ENCODE results near the gene RNU6-9.

The RNU6-9 gene

GRCh38 chr19:938233-938923 lies 45.1 kb downstream of the RNU6-9 start:
- Histone ChIP-seq H2AFZ (ENCODE audit: low read depth, low read length) (no peak overlapping the region), H3K4me3 (ENCODE audit: low read length) (no peak overlapping the region), H3K9me3 (ENCODE audit: low read length) (peaks cover 10% of the 10 kb centered on the region), H3K27me3 (ENCODE audit: insufficient read depth, low read length) (no peaks in the 10 kb centered on the region), H3K4me1 (ENCODE audit: insufficient read depth, low read length) (peaks cover 9% of the 10 kb centered on the region), H3K36me3 (ENCODE audit: insufficient read depth, low read length) (peaks cover 11% of the 10 kb centered on the region)

GRCh38 chr19:939439-939838 lies 46.2 kb downstream of the RNU6-9 start:
- Histone ChIP-seq H2AFZ (ENCODE audit: low read depth, low read length) (no peak overlapping the region), H3K4me1 (ENCODE audit: insufficient read depth, low read length) (peaks cover 9% of the 10 kb centered on the region), H3K4me3 (ENCODE audit: low read length) (no peak overlapping the region), H3K9me3 (ENCODE audit: low read length) (peaks cover 13% of the 10 kb centered on the region), H3K27me3 (ENCODE audit: insufficient read depth, low read length) (no peaks in the 10 kb centered on the region), H3K36me3 (ENCODE audit: insufficient read depth, low read length) (peaks cover 8% of the 10 kb centered on the region)

- Histone ChIP-seq H3K4me1 (ENCODE audit: insufficient read depth, low read length) (peaks cover 9% of the 10 kb centered on the region), H3K36me3 (ENCODE audit: insufficient read depth, low read length) (peaks cover 6% of the 10 kb centered on the region), H3K27me3 (ENCODE audit: insufficient read depth, low read length) (no peaks in the 10 kb centered on the region), H3K4me3 (ENCODE audit: low read length) (no peak overlapping the region), H2AFZ (ENCODE audit: low read depth, low read length) (no peak overlapping the region), H3K9me3 (ENCODE audit: low read length) (peaks cover 13% of the 10 kb centered on the region)
These were observed 46.6 kb downstream of the RNU6-9 start for GRCh38 chr19:939922-940321.

GRCh38 chr19:940591-941291 lies 47.5 kb downstream of the RNU6-9 start:
- Histone ChIP-seq H2AFZ (ENCODE audit: low read depth, low read length) (no peak overlapping the region), H3K4me3 (ENCODE audit: low read length) (no peak overlapping the region)

GRCh38 chr19:941292-942132 lies 48.2 kb downstream of the RNU6-9 start:
- H3K4me3 ChIP-seq (ENCODE audit: low read length), result no peak overlapping the region
- H3K4me1 ChIP-seq (ENCODE audit: insufficient read depth, low read length), result peaks cover 9% of the 10 kb centered on the region
- H2AFZ ChIP-seq (ENCODE audit: low read depth, low read length), result no peak overlapping the region
- H3K9me3 ChIP-seq (ENCODE audit: low read length), result peaks cover 9% of the 10 kb centered on the region
- H3K36me3 ChIP-seq (ENCODE audit: insufficient read depth, low read length), result peaks cover 2% of the 10 kb centered on the region
- no peaks in the 10 kb centered on the region for H3K27me3 ChIP-seq (ENCODE audit: insufficient read depth, low read length)

More at GRCh38 chr19:940591-941291, 47.5 kb downstream of the RNU6-9 start:
- H3K27me3 ChIP-seq (ENCODE audit: insufficient read depth, low read length), result no peaks in the 10 kb centered on the region
- peaks cover 9% of the 10 kb centered on the region for H3K4me1 ChIP-seq (ENCODE audit: insufficient read depth, low read length)
- peaks cover 2% of the 10 kb centered on the region for H3K36me3 ChIP-seq (ENCODE audit: insufficient read depth, low read length)
- H3K9me3 ChIP-seq (ENCODE audit: low read length), result peaks cover 9% of the 10 kb centered on the region

- H3K9me3 ChIP-seq (ENCODE audit: low read length), result peaks cover 9% of the 10 kb centered on the region
- H2AFZ ChIP-seq (ENCODE audit: low read depth, low read length), result no peak overlapping the region
- H3K36me3 ChIP-seq (ENCODE audit: insufficient read depth, low read length), result peaks cover 2% of the 10 kb centered on the region
- H3K4me1 ChIP-seq (ENCODE audit: insufficient read depth, low read length), result peaks cover 9% of the 10 kb centered on the region
- no peak overlapping the region for H3K4me3 ChIP-seq (ENCODE audit: low read length)
- H3K27me3 ChIP-seq (ENCODE audit: insufficient read depth, low read length), result no peaks in the 10 kb centered on the region
These were observed 48.9 kb downstream of the RNU6-9 start for GRCh38 chr19:942133-942645.

Data from neuron (in vitro differentiated cells).